CD4-positive, alpha-beta T cell treated with Interleukin-1 beta for 1 hour (primary cell): ENCODE measurements around the gene IDS.
"Not testable (repeated sequence)": the region's sequence is repeated elsewhere in the genome, so short reads cannot be mapped to it uniquely, and the experiment has no call there.

Experiments
- DNase-seq, 2 donors: peaks; one replicate each; pipeline ENCODE4 v3.0.0-alpha.2; 2020 to 2022

The IDS gene

GRCh38 chrX:149526318-149527033 is 21.4 kb upstream of the IDS start:
- not testable (repeated sequence) for DNase-seq

GRCh38 chrX:149525903-149526302 is 20.8 kb upstream of the IDS start:
- peak; percentile 55 to 68 for DNase-seq

DNA sequence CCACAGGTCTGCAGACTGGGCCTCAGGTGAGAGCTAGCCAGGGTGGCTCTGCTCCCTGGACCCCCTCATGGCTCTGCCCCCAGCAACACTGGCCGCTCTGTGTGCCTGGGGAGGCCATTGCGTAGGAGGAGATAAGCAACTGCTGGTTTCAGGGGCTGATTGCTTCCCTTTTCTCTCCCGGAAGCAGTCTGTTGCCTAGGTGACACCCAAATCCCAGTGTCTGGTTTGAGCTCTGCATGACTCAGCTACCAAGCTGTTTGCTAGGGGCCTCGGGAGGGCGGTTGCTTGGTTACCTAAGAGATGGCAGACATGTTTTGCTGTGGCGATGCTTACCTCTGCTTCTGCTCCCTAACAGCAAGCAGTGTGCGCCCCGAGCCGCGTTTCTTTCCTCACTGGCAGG is 20.3 kb upstream of the IDS start:
- DNase-seq = peak; percentile 84 to 91

GRCh38 chrX:149522916-149523315 is 17.8 kb upstream of the IDS start:
- no peak for DNase-seq

DNA sequence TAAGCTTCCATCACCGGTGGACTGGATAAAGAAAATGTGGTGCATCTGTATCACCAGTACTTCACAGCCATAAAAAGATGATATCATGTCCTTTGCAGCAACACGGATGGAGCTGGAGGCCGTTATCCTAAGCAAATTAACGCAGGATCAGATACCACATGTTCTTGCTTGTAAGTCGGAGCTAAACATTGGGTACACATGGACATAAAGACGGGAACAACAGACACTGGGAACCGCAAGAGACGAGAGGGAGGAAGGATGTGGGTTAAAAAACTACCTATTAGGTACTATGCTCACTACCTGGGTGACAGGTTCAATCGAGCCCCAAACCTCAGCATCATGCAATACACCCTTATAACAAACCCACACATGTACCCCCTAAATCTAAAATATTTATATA is 16.3 kb upstream of the IDS start:
- DNase-seq = peak; percentile 36 to 53

DNA sequence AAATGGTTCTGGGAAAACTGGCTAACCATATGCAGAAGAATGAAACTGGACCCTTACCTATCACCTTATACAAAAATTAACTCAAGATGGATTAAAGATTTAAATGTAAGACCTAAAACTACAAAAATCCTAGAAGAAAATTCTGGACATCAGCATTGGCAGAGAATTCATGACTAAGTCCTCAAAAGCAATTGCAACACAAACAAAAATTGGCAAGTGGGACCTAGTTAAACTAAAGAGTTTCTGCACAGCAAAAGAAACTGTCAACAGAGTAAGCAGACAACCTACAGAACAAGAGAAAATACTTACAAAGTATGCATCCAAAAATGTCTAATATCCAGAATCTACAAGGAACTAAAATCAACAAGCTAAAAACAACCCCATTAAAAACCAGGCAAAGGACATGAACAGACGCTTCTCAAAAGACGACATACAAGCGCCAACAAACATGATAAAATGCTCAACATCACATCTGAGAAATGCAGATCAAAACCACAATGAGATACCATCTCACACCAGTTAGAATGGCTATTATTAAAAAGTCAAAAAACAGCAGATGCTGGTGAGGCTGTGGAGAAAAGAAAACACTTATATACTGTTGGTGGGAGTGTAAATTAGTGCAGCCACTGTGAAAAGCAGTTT is 15.7 kb upstream of the IDS start:
- DNase-seq = not testable (repeated sequence)

- DNase-seq = no peak
Observed at GRCh38 chrX:149518236-149518635, 13.1 kb upstream of the IDS start.

- no peak for DNase-seq
Observed at GRCh38 chrX:149517308-149517707, 12.2 kb upstream of the IDS start.

DNA sequence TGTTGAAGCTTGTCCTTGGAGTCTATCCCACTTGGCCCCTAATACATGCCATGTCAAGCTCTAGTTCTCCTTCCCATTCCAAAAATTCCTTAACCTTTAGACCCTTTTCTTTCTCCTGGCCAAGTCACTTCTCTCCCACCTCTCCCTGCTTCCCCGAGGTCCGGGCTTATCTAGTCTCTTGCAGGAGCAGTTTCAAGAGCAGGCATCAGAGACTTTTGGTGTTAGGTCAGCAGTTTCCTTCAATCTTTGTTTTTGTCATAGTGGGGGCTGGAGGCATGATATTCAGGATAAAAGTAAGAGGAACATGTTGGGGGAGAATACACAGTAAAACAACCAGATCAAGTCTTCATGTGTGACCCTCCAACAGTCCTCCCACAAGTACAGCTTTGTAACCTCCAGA is 11.5 kb upstream of the IDS start:
- no peak for DNase-seq

DNA sequence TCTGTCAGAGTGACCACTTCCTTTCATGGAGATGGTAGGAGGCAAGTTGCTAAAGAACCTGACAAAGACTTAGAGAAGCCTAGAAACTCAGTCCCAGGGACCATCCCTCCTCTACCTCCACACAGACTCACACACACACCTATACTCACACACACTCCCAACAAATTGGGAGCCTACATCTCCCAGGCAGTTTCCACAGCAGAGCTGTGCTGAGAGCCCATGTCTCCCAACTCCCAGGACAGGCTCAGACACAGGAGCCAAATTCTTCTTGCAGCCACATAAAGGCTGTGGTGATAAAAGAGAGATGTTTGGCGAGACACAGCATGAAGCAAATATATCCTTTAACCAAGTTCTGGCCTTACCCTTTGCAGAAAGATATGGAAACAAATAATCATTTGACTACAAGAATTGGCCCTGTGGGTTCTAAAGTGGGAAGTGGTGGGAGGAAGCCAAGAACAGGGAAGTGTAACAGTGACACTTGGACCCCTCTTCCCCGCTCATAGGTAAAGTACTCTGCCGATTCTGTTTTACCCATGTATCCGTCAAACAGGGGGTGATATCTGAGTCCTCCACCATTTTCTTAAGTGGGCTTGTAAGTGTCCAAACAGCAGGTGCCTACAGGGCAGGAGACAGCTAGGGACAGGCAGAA is 11.0 kb upstream of the IDS start:
- DNase-seq = no peak

DNA sequence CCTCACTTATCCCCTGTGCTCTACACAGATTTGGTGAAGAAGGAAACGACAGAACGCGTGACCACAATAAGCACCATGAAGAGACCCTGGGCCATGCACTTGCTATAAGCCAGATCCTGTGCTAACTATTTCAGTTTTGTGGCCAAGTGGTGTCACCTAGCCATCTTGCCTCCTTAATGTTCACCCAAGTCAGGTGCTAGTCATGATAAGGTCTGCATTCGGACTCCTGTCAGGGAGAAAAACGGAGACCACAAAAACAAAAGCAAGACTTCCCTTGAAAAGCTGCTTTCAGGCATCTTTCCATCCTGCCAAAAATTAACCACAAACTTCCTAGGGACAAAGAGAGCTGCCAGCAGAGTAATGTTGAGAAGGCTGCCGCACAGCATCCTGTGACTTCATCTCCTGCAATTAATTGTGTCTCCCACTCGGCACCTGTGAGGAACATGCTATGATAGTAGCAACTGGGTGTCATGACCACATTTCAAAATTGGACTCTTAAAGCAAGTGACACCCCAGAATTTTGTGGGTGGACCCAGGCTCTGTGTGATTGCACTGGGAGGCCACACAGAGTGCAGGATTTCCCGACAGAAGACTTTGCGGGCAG is 8.8 kb upstream of the IDS start:
- DNase-seq = peak in 1 of 2 donors; percentile 41

- peak; percentile 65 to 70 for DNase-seq
Observed at GRCh38 chrX:149512225-149512885, 7.2 kb upstream of the IDS start.

DNA sequence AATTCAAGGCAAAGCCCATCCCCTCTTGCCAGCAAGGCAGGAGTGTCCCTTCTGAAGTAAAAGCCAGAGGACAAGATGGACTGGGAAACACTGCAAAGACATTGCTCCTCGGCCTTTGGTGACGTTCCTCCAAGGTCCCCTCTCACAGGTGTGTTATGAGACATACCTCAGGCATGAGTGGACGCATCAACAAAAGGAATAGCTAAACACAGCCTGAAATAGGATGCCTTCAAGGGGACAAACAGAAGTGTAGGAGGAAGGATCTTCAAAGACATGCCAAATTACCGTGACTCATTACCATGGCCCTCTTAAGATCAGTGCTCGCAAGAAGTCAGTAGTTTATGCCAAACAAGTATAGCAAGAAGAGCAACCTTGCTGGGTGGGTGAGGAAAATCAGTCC is 6.0 kb upstream of the IDS start:
- no peak for DNase-seq

DNA sequence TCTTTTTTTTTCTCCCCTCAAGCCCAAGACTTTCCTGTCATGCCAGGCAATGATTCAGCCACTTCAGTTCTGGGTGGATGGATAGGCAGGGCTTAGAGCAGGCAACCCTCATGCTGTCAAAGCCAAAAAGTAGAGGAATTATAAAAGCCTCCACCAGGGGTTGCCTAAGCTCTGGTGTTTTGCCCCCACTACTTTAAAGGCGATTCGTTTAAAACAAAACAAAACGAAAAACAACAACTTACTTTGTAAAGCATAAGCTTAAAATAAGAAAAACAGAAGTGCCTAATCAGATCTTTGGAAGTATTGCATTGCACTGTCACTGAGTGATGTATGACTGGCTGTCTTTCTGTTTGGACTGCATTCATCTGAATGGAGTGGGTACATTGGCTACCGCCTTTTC is 5.3 kb upstream of the IDS start:
- DNase-seq = no peak

DNA sequence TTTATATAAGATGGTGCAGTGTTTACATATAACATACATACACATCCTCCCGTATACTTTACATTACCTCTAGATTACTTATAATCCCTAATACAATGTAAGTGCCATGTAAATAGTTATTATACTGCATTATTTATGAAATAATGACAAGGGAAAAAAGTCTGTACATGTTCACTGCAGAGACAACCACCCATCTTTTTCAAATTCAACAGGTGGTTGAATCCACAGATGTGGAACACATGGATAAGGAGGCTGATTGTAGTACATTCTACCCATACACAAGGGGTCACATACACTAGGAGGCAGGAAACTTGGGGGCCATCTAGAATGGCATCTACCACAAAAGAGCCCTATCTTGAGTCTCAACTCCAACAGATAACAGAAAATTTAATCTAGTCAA is 3.4 kb upstream of the IDS start:
- DNase-seq = no peak

DNA sequence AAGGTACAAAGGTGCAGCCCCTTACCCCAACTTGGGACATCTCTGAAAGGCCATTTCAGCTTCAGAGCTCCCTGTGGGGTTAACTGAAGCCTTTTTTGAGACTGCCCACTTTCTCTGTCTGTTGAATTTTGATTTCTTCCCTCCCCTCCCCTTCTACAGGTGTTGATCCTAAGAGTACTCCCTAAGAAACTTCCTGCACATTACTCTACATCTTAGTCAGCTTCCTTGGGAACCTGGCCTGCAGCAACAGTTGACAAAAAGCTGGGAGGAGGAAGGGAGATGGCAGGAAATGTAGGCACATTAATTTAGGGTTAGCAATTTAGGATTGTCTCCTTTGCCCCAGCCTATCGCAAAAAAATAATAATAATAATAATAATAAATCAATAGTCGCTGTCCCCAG is 1.2 kb upstream of the IDS start:
- DNase-seq = no peak

GRCh38 chrX:149505671-149506070 is 565 bp upstream of the IDS start:
- DNase-seq = no peak

DNA sequence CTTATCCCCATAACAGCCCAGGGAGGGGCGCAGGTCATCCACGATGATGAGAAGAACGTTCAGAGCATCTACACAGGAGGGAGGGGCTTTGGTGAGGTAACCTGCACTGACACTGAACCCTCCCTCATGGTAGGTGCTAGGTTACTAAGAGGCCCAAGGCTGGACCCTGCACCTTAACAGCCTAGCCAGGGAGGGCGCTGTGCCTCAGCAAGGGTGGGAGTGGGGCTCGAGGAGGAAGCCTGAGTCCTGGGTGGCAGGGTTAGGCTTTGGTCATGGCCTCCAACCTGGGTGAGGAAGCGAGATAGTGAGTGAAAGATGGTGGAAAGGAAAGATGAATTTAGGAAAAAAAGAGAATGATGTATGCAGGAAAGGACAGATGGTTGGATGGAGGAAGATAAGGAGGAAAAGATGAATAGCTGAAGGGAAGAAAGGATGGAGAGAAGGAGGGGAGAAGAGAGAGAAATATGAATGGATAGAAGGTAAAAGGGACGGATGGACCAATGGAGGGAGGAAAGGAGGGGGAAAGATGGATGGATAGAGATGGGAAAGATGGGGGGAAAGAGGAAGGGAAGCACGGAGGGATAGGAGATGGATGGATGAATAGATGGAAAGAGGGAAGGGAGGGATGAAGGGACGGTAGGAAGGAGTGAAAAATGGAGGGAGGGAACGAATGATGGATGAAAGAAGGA is 736 bp downstream of the IDS start:
- peak; percentile 80 to 82 for DNase-seq

GRCh38 chrX:149503446-149503845 is 1.7 kb downstream of the IDS start:
- DNase-seq = peak; percentile 82 to 88

DNA sequence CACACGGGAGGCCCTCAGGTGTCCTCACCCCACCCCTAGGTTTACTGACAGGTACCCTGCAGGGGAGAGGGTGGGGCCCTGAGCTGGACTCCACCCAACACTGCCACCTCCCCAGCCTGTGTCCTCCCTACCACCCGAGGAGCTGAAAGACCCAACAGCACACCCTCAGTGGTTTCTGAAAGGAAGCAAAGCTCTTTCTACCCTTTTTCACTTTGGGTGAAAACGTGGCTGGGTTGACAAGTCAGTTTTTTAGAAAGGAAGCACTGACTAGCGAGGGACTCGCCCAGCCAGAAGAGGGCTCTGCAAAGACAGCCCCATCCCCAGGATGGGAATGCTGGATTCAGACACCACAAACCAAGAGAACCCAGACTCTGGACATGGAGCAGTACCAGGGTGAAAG is 2.2 kb downstream of the IDS start:
- not testable (repeated sequence) for DNase-seq

DNA sequence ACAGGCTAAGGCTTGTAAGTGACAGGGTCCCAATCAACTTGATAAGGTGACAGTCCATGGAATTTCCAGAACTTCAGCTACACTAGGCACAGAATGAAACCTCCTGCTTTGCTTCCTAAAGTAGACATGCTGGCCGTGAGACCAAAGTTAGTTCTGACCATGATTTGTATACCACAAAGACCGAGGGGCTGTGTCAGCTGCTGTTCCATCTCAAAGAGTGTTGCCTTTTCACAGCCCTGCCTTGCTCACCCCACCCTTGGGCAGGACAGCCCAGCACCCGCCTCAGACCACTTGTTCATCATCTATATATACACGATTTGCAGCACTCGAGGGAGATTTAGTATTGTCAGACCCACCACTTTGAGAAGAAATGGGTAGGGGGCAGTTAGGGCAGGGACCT is 5.3 kb downstream of the IDS start:
- no peak for DNase-seq

DNA sequence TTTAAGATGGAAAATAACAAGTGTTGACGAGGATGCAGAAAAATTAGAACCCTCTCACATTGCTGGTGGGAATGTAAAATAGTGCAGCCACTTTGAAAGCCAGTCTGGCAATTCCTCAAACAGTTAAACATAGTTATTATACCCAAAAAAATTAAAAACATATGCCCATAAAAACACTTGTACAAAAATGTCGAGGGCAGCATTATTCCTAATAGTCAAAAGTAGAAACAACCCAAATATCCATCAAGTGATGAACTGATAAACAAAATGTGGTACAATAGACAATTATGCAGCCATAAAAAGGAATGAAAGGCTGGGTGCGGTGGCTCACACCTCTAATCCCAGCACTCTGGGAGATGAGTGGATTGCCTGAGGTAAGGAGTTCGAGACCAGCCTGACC is 6.3 kb downstream of the IDS start:
- no peak for DNase-seq

DNA sequence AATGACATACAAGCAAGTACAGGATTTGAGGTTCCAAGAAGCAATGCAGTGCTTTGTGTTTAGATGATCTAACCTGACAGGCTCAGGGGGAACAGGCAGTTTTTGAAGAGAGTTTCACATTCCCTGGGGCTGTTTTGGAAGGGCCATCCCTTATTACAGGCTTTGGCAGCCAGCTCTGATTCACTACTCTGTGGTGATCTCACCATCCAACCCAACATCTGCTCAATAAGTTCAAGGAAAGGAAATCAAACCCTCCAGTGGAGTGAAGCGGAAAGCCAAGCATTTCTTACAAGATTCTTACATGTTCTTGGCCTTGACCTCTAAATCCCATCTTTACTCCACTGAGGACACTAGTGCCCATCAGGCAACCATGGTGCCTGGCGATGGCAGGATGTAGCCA is 7.5 kb downstream of the IDS start:
- no peak for DNase-seq
